Heart left ventricle (tissue), 16 donors: ENCODE measurements around the gene DGKB. TPM values are rescaled to one million over a fixed set of nuclear protein-coding genes. Genes with fewer than 3 reads are reported as not detected.
A peak's percentile ranks its signal among the peaks of the same experiment; 100 is the strongest.

ENCODE experiments used
- ATAC-seq, 4 donors: fragments of 200-7000 bp; cut with Tn5 transposase; one replicate each; pipeline ENCODE4 v1.9.1; 2020 to 2022; ENCODE audit warnings: moderate library complexity in 4 of 4, mild to moderate bottlenecking in 3 of 4, moderate number of reproducible peaks in 1 of 4
- DNase-seq, 5 donors: peaks; one replicate each; pipeline ENCODE4 v3.0.0-alpha.2; 2020
- H3K27ac ChIP-seq, 12 donors: fragments of 200-600 bp; sonication (generic) in 4 of 12; one replicate each; pipeline versions ENCODE4 v1.5.0 to v1.8.0; 2016 to 2022; ENCODE audit warnings: mild to moderate bottlenecking in 2 of 12
- H3K27me3 ChIP-seq, 9 donors: fragments of 200-600 bp; sonication (generic) in 2 of 9; one replicate each; pipeline versions ENCODE4 v1.5.1 to v1.8.0; 2016 to 2022; ENCODE audit warnings: mild to moderate bottlenecking in 3 of 9
- H3K36me3 ChIP-seq, 9 donors: fragments of 200-600 bp; sonication (generic) in 2 of 9; one replicate each; pipeline versions ENCODE4 v1.5.0 to v1.8.0; 2018 to 2022; ENCODE audit warnings: mild to moderate bottlenecking in 2 of 9
- H3K4me1 ChIP-seq, 12 donors: fragments of 200-600 bp; sonication (generic) in 4 of 12; one replicate each; pipeline versions ENCODE4 v1.5.0 to v1.8.0; 2016 to 2022; ENCODE audit warnings: mild to moderate bottlenecking in 3 of 12
- H3K4me3 ChIP-seq, 12 donors: fragments of 200-600 bp; sonication (generic) in 4 of 12; one replicate each; pipeline versions ENCODE4 v1.5.0 to v1.8.0; 2017 to 2022; ENCODE audit warnings: mild to moderate bottlenecking in 9 of 12, moderate library complexity in 4 of 12
- H3K9me3 ChIP-seq, 12 donors: fragments of 200-600 bp; sonication (generic) in 4 of 12; one replicate each; pipeline versions ENCODE4 v1.5.0 to v1.8.0; 2016 to 2022; ENCODE audit warnings: mild to moderate bottlenecking in 1 of 12
- POLR2A ChIP-seq, 2 donors: fragments of 450-650 bp; IDR thresholded peaks; one replicate each; pipeline ENCODE4 v1.6.1; 2017; ENCODE audit warnings: antibody characterized with exemption in 2 of 2, mild to moderate bottlenecking in 2 of 2, moderate library complexity in 2 of 2
- WGBS, 4 donors: extraction: QIAGEN DNeasy Blood & Tissue Kit in 2 of 4; methylation state at CpG; one replicate each; pipeline versions ENCODE4 v1.1.5 to v1.1.7; 2013 to 2018; 5-methylcytosine and 5-hydroxymethylcytosine counted together
- intact Hi-C, 10 donors: fragments of 100-400 bp; cut with DNase I; formaldehyde crosslinking; loops; one replicate each; pipeline versions ENCODE4 v1.11.1 to v1.14.2; 2022
- polyA plus RNA-seq, 2 donors: library from polyadenylated mRNA; stranded (reverse); fragments of 200-250 nt; gene quantifications; one replicate each; pipeline ENCODE4 v1.2.3, GENCODE V29; 2013
- total RNA-seq, 9 donors: library from RNA; depleted of rRNA in 2 of 9; stranded (reverse); fragments of >200 nt in 2 of 9; fragmentation: NEBNext Ultra II Directional in 3 of 9; extraction: Animal tissue kit (Norgen Biotek cat#: 25700) in 3 of 9; gene quantifications; one replicate each; pipeline versions ENCODE4 v1.1.0 to v1.2.4, GENCODE V29; 2016 to 2023
- TF ChIP-seq, protein P1 (sequence below), 12 donors: fragments of 200-600 bp; sonication (generic) in 4 of 12; IDR thresholded peaks; one replicate each; pipeline versions ENCODE4 v1.5.0 to v1.8.0; 2018 to 2022; ENCODE audit warnings: antibody characterized with exemption in 12 of 12, mild to moderate bottlenecking in 5 of 12
- donor health status: ischemic (EF 13 %, LVEDD 7.1; RV severe dilation, severe dysfunction).
- donor health status: healthy with polysubstance abuse.
- donor health status: DM: no; HTN: yes; CAD: no.
- donor health status: DM: no; HTN: no; CAD: no.
- donor health status: ischemic (EF 25% LVEDD 6.9; RV normal size, moderate dysfunction).
- donor health status: ischemic (EF 25% LVEDD 5.7; RV mildly dilated, moderate dysfunction).
- donor health status: healthy.
- donor health status: DM: yes; HTN: yes; CAD: no.
- donor health status: ischemic (EF 35%, LVEDD 5.7; RV mildly dilated, moderate dysfunction).
- donor health status: nonischemic (EF 11% LVEDD 7.7; RV severe dilation, severe dysfunction).
- donor health status: DM: yes; HTN: yes; CAD: no.
- donor health status: PGD.
- donor health status: ischemic (EF 29% LVEDD 5.4; RV normal size, mild dysfunction).
- donor health status: nonischemic (EF 23%, LVEDD 6.1; RV moderate dilation, normal function).

Gene DGKB
- total and polyA plus RNA-seq, 11 donors = 0.08 to 1.6 (median 0.47) TPM; not detected in 1

DNA sequence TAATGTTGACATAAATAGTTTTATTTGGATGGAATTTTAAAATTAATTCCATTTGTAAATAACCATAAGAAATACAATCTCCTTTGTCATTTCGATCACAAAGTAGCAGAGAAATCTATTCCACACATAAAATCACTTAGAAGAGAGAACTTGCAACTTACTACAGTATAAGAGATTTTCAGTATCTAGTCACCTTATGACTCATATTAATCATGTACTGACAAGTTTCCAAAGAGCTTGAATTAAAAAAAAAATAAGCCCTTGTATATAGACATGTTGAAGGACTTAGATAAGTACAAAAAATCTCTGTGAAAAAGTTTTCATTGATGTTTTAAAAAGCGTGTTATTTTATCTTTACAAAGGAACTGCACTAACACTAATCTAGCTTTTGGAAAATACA, 706.0 kb downstream of the DGKB start:
- Histone ChIP-seq H3K4me3 (peak overlapping the region in 1 of 12 donors; percentile 3), H3K9me3 (peaks cover 0 to 19% (median 0%) of the 10 kb centered on the region in 12 donors), H3K36me3 (no peaks in the 10 kb centered on the region), H3K4me1 (peaks cover 0 to 23% (median 15%) of the 10 kb centered on the region in 12 donors), H3K27me3 (no peaks in the 10 kb centered on the region), H3K27ac (peak overlapping the region in 8 of 12 donors; percentile 18 to 61 (median 34))
- 54 to 63% (median 59%) methylated on average over 2 of the region's 2 CpGs for WGBS, 4 donors
- intact Hi-C loops = loop anchor here in 3 of 10 donors (5.0 to 10.0 kb wide), 2 partner anchors 204 to 212 kb away; partner anchors contain the start of gene ETV1 (in 1 of the 3)
- DNase-seq = no peak
- TF ChIP-seq, protein P1, sequence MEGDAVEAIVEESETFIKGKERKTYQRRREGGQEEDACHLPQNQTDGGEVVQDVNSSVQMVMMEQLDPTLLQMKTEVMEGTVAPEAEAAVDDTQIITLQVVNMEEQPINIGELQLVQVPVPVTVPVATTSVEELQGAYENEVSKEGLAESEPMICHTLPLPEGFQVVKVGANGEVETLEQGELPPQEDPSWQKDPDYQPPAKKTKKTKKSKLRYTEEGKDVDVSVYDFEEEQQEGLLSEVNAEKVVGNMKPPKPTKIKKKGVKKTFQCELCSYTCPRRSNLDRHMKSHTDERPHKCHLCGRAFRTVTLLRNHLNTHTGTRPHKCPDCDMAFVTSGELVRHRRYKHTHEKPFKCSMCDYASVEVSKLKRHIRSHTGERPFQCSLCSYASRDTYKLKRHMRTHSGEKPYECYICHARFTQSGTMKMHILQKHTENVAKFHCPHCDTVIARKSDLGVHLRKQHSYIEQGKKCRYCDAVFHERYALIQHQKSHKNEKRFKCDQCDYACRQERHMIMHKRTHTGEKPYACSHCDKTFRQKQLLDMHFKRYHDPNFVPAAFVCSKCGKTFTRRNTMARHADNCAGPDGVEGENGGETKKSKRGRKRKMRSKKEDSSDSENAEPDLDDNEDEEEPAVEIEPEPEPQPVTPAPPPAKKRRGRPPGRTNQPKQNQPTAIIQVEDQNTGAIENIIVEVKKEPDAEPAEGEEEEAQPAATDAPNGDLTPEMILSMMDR (IDR thresholded peaks at IDR 0.05) = no peak
- TF ChIP-seq POLR2A (IDR thresholded peaks at IDR 0.05) = no peak
- ATAC-seq = peak in 1 of 4 donors; percentile 42

DNA sequence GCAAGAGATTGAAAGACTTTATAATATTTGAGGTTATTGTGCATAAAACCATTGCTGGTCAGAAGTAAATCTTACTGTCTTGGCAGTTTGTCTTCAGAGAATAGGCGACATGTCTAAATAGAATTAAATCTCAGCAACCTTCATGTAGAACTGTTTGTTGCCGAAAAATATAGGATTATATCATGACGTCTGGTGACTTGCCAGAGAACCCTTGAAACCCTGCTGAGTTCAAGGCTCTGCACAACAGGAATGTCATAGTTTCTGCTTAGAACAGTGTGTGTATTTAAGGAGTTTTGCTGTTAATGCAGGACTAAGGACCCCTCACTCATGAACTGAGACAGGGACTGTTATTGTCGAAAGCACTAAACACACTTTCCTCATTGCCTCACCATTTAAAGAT, 706.7 kb downstream of the DGKB start:
- peak overlapping the region in 1 of 12 donors; percentile 14 for H3K27ac ChIP-seq
- peaks cover 0 to 23% (median 15%) of the 10 kb centered on the region in 12 donors for H3K4me1 ChIP-seq
- no peak for ATAC-seq
- intact Hi-C loops = loop anchor here in 3 of 10 donors (5.0 to 10.0 kb wide), 2 partner anchors 204 to 211 kb away; partner anchors contain the start of gene ETV1 (in 1 of the 3)
- WGBS, 4 donors = 80 to 91% (median 85%) methylated on average over 4 of the region's 4 CpGs
- no peaks in the 10 kb centered on the region for H3K27me3 ChIP-seq
- no peak for DNase-seq
- H3K9me3 ChIP-seq = peaks cover 0 to 19% (median 0%) of the 10 kb centered on the region in 12 donors
- H3K36me3 ChIP-seq = no peaks in the 10 kb centered on the region
- no peak for TF ChIP-seq POLR2A (IDR thresholded peaks at IDR 0.05)
- TF ChIP-seq, protein P1 (IDR thresholded peaks at IDR 0.05) = no peak
- H3K4me3 ChIP-seq = no peak overlapping the region

DNA sequence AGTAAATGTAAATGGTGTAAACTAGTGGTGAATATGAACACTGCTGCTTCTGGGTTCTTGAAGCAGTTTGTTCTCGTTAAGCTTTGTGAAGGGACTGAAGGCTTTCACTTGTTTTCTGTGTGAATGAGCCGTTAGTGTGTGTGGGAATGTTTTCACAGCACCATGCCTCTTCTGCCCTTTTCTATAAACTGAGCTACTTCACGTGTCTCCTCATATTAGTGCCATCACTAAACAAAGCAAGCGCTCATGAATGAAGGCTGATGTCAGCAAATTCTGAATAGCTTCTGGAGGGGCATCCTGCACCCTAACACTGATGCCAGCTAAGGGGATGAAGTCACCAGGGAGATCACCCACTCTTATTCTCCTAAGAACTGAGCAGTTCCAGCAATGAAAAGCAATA, 707.5 kb downstream of the DGKB start:
- TF ChIP-seq, protein P1 (IDR thresholded peaks at IDR 0.05) = no peak
- TF ChIP-seq POLR2A (IDR thresholded peaks at IDR 0.05) = no peak
- 81 to 88% (median 84%) methylated on average over 4 of the region's 4 CpGs for WGBS, 4 donors
- H3K36me3 ChIP-seq = no peaks in the 10 kb centered on the region
- peaks cover 0 to 23% (median 15%) of the 10 kb centered on the region in 12 donors for H3K4me1 ChIP-seq
- H3K9me3 ChIP-seq = peaks cover 0 to 19% (median 0%) of the 10 kb centered on the region in 12 donors
- no peak for DNase-seq
- intact Hi-C loops = loop anchor here in 3 of 10 donors (5.0 to 10.0 kb wide), 2 partner anchors 203 to 210 kb away; partner anchors contain the start of gene ETV1 (in 1 of the 3)
- H3K27me3 ChIP-seq = no peaks in the 10 kb centered on the region
- H3K27ac ChIP-seq = no peak overlapping the region
- no peak for ATAC-seq
- no peak overlapping the region for H3K4me3 ChIP-seq

DNA sequence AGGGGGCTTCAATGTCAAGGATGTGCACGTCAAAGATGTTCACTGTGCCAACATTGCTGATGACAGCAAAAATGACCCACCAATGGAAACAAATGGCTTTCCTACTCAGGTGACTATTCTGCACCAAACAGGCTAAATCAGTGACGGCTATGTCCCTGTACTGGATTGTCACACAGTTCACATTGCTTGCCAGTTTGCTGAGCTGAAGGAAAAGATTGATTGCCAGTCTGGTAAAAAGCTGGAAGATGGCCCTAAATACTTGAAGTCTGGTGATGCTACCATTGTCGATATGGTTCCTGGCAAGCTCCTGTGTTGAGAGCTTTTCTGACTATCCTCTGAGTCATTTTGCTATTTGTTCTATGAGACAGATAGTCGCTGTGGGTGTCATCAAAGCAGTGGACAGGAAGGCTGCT, 710.9 kb downstream of the DGKB start:
- ATAC-seq (peak; percentile 49 to 69 (median 62)), DNase-seq (no peak)
- Histone ChIP-seq H3K27ac (no peak overlapping the region), H3K4me3 (no peak overlapping the region), H3K27me3 (no peaks in the 10 kb centered on the region), H3K9me3 (peaks cover 0 to 5% (median 0%) of the 10 kb centered on the region in 12 donors), H3K36me3 (no peaks in the 10 kb centered on the region), H3K4me1 (peaks cover 0 to 11% (median 6%) of the 10 kb centered on the region in 12 donors)
- intact Hi-C loops = loop anchor here in 1 of 10 donors (10.0 kb wide), 1 partner anchor 207 kb away; the partner anchor contains the start of gene ETV1
- 66 to 84% (median 70%) methylated on average over 4 of the region's 4 CpGs for WGBS, 4 donors
- TF ChIP-seq, protein P1 (IDR thresholded peaks at IDR 0.05) = no peak
- TF ChIP-seq POLR2A (IDR thresholded peaks at IDR 0.05) = no peak
